ENCODE results near the gene NUCB1.

- TF ChIP-seq POLR2AphosphoS5 (IDR thresholded peaks at IDR 0.05; ENCODE audit: borderline replicate concordance, low read depth, low read length) (no peak), EZH2 (IDR thresholded peaks at IDR 0.05) (no peak), FOXP2 (optimal IDR thresholded peaks at IDR 0.05; ENCODE audit: control extremely low read depth, extremely low read length, insufficient read depth) (no peak)
Observed at GRCh38 chr19:48915757-48916156, 15.6 kb downstream of the NUCB1 start.
